A673 (cell line): Measurements from ENCODE around the gene SFRP2.

ENCODE experiments used
- EZH2 ChIP-seq: fragments of 200-600 bp; sonication (generic); IDR thresholded peaks from 2 replicates; pipeline ENCODE4 v1.6.1; 2017; ENCODE audit warnings: borderline replicate concordance, low read depth, mild to moderate bottlenecking, mixed read lengths, antibody characterized with exemption, low read length; ENCODE audit not compliant: poor library complexity, severe bottlenecking
- TF ChIP-seq, protein P1 (sequence below): fragments of 300-800, 200-600 bp; sonication (generic); conservative IDR thresholded peaks from 2 replicates; pipeline ENCODE4 v1.5.1; 2017; ENCODE audit warnings: low read depth, mild to moderate bottlenecking, antibody characterized with exemption, low read length, moderate library complexity, mixed read lengths

DNA sequence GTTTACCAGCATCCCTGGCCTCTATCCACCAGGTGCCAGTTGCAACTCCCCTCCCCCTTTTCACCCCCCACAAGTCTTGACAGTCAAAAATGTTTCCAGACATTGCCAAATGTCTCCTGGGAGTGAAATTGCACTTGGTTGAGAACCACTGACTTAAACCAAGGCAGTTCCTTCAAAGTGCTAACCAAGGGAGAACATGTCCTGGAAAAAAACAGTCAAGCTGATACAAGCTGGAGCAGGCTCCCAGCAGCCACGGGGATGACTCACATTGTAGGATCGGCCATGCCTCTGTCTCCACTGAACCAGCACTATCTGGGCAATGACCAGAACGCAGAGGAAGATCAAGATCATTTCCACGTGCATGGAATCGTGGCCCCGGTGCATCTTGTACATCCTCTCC lies 40.5 kb downstream of the SFRP2 start:
- TF ChIP-seq, protein P1, sequence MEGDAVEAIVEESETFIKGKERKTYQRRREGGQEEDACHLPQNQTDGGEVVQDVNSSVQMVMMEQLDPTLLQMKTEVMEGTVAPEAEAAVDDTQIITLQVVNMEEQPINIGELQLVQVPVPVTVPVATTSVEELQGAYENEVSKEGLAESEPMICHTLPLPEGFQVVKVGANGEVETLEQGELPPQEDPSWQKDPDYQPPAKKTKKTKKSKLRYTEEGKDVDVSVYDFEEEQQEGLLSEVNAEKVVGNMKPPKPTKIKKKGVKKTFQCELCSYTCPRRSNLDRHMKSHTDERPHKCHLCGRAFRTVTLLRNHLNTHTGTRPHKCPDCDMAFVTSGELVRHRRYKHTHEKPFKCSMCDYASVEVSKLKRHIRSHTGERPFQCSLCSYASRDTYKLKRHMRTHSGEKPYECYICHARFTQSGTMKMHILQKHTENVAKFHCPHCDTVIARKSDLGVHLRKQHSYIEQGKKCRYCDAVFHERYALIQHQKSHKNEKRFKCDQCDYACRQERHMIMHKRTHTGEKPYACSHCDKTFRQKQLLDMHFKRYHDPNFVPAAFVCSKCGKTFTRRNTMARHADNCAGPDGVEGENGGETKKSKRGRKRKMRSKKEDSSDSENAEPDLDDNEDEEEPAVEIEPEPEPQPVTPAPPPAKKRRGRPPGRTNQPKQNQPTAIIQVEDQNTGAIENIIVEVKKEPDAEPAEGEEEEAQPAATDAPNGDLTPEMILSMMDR = no peak
- no peak for TF ChIP-seq EZH2
